ENCODE data around the gene C2orf69.

C2orf69 gene

GRCh38 chr2:199916980-199917379, 5.9 kb downstream of the C2orf69 start:
- DNase-seq: no peak

- no peak for DNase-seq
These were observed 11.8 kb downstream of the C2orf69 start for GRCh38 chr2:199922856-199923255.

GRCh38 chr2:199923924-199924323, 12.8 kb downstream of the C2orf69 start:
- DNase-seq: no peak

- DNase-seq: no peak
These were observed 15.7 kb downstream of the C2orf69 start for GRCh38 chr2:199926806-199927205.

- DNase-seq: no peak
These were observed 17.1 kb downstream of the C2orf69 start for GRCh38 chr2:199928226-199928625.

- no peak for DNase-seq
These were observed 17.5 kb downstream of the C2orf69 start for GRCh38 chr2:199928626-199929025.

DNA sequence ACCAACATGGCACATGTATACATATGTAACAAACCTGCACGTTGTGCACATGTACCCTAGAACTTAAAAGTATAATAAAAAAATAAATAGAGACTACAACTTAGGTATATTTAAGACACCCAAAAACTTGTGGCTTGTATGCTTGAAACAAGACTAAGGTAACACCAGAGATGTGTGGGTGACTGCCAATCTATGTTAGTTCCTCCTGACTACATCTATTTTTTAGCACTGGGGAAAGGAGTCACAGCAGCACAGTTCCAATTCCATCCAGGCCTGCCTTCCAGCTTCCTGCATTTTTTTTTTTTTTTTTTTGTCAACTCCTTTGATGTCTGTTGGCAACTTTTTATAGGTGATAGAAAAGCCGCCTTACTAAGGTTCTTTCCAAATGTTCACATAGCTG, 18.2 kb downstream of the C2orf69 start:
- no peak for DNase-seq

GRCh38 chr2:199932312-199932855, 21.3 kb downstream of the C2orf69 start:
- DNase-seq: peak in 1 of 2 experiments; percentile 34

DNA sequence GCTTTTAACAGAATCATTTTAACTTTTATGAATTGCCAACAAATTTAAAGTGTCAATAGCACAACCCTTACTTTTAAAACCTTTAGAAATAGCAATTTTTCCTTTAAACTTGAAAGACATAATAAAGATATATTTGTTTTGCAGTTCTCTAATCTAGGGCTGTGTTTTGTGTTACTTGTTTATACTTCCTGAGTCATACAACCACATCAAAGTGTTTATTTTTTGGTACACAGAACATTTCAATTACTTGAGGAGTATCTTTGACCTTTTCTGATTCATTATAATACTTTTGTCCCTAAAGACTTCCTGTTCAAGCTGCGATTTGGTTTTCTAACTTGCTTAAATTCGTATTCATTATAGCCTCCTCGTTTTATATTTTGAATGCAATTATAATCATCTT, 22.4 kb downstream of the C2orf69 start:
- no peak for DNase-seq

DNA sequence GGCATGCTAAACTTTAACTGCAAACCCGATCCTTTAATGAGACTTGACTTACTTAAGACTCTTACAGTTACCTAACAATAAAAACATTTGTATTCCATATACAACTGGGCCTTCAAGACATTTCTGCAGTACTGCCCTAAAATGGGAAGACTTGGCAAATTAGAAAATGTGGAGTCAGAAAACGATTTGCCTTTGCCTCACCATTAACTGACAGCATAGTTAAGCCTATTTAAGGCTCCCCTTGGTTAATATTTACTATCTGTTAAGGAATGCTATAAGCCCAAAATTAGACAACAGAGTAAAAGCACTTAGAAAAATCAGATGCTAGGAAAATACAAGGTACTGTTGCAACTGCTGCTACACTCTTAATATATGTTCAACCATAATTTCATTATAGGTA, 25.5 kb downstream of the C2orf69 start:
- no peak for DNase-seq

DNA sequence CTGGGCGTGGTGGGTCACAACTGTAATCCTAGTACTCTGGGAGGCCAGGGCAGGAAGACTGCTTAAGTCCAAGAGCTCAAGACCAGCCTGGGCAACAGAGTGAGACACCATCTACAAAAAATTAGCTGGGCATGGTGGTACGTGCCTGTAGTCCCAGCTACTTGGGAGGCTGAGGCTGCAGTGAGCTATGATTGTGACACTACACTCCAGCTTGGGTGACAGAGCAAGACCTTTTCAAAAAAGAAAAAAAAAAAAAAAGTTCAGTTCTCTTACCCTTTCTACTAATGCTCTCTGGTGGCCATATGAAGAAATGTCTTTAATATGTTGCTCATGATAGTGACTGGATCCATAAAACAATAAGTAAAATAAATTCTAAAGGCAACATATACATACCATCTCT, 29.3 kb downstream of the C2orf69 start:
- peak in 1 of 2 experiments; percentile 10 for DNase-seq

- no peak for DNase-seq
These were observed 32.3 kb downstream of the C2orf69 start for GRCh38 chr2:199943373-199943772.

DNA sequence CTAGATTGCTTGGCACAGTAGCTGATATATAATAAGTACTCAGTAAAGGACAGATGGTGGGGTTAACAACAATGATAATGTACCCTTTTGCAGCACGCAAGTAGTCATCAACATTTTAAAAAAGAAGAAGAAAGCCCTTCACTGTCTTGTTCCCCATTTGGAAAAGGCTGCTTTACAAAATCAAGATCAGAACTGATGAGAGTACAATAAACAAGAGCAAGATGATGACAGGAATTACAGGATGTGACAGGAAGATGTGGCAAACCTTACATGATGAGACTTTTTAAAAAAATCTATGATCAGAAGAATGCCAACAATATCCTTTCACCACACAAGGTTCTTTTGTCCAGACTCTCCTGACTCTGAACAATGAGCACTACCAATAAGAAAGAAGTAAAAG, 35.1 kb downstream of the C2orf69 start:
- DNase-seq: no peak

GRCh38 chr2:199946836-199947235, 35.7 kb downstream of the C2orf69 start:
- no peak for DNase-seq

DNA sequence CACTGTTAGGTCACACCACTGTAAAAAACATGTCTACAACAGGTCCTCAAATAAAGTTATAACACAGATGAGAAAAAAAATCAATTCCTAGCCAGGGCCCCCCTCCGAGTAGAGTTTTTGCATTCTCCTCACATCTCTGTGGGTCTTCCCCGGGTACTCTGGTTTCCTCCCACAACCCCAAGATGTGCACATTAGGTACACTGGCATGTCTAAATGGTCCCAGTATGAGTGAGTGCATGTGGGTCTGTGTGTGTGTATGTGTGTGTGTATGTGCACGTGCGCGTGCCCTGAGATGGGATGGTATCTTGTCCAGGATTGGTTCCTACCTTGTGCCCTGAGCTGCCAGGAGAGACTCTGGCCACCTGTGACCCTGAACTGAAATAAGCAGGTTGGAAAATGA, 39.3 kb downstream of the C2orf69 start:
- DNase-seq: no peak

DNA sequence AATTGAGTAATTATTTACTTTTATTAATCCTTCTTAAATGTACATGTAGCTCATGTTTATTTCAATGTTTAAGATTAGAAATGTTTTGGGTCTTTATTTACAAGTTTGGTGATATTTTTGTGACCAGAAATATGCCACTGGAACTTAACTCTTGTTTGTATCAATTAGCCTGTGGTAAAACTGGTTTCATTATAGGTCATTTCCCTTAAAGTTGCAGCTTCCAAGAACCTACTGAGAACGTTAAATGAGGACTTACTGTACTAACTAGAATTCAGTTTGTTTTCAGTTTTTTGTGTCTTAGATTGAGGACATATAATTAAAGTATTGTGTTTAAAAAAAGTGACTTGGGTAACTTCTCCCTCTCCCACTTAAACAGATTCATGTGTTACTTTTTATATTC, 39.9 kb downstream of the C2orf69 start:
- no peak for DNase-seq

- peak in 1 of 2 experiments; percentile 37 for DNase-seq
These were observed 43.9 kb downstream of the C2orf69 start for GRCh38 chr2:199955007-199955338.

GRCh38 chr2:199955339-199956061, 44.4 kb downstream of the C2orf69 start, which contains the start of the genes MAIP1 and TYW5:
Gene MAIP1, plus strand, starts transcription at chr2:199955582. Its CDS starts 217 bp downstream, at chr2:199955799.
Gene TYW5, minus strand, starts transcription at chr2:199955491. Its CDS starts 21 bp downstream, at chr2:199955470.
- DNase-seq: peak; percentile 40 to 87

- DNase-seq: no peak
These were observed 44.9 kb downstream of the C2orf69 start for GRCh38 chr2:199956062-199956380.

DNA sequence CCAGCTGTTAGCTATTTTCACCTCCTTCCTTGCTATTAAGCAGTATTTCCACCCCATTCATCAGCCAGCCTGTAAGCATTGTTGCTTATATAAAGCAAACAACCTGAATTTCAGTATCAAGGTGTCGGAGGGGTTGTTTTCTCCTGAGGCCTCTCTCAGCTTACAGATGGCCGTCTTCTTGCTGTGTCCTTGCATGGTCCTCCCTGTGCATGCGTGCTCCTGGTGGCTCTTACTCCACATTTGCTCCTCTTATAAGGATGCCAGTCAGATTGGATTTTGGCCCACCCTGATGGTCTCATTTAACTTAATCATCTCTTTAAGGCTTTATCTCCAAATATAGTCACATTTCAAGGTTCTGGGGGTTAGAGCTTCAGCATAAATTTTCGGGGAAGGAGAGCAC, 46.9 kb downstream of the C2orf69 start:
- no peak for DNase-seq

GRCh38 chr2:199962203-199962602, 51.1 kb downstream of the C2orf69 start:
- DNase-seq: no peak

- DNase-seq: no peak
These were observed 55.3 kb downstream of the C2orf69 start for GRCh38 chr2:199966405-199966804.

GRCh38 chr2:199966976-199967375, 55.9 kb downstream of the C2orf69 start:
- DNase-seq: no peak

DNA sequence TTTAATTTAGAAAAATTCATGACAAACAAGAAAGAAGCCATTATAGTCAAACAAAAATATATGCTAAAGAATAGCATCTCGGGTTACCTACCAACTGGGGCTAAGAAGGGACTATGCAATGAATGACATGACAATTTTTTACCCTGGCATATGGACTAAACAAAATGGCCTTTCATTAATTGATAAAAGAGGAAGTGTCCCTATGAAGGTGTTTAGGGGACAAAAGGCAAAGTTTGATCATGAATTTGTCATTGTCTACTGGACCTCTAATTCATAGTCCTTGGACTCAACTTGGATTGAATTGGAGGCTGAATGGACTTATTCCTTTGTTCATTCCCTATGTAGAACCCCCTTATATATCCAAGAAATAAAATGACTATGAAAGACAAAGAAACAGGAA, 57.0 kb downstream of the C2orf69 start:
- no peak for DNase-seq

DNA sequence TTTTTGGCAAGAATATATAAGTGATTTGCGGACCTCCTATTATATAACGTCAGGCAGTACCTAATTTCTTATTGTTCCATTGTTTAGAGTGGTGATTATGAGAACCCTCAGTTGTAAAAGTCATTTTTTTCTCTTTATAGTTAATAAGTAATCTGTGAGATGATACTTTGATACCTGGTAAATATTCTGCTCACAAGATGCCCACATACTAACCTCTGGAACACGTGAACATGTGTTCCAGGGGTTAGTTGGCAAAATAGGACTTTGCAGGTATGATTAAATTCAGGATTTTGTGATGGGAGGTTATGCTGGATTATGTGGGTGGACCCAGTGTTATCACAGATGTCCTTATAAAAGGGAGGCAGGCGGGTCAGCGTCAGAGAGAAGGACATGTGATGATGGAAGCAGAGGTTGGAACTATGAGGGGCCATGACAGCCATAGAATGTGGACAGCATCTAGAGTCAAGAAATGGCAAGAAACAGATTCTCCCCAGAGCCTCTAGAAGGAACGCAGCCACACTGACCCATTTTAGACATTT, 61.1 kb downstream of the C2orf69 start:
- DNase-seq: no peak
